NCI-H187 treated with DMSO at 0.1 percent for 48 hours (cell line): ENCODE results near the gene MAD1L1.
"Not testable (repeated sequence)": the region's sequence is repeated elsewhere in the genome, so short reads cannot be mapped to it uniquely, and the experiment has no call there.

Source experiments
- DNase-seq: peaks from one replicate; lab custom pipeline; 2025; lab: John Stamatoyannopoulos, UW

Gene MAD1L1

DNA sequence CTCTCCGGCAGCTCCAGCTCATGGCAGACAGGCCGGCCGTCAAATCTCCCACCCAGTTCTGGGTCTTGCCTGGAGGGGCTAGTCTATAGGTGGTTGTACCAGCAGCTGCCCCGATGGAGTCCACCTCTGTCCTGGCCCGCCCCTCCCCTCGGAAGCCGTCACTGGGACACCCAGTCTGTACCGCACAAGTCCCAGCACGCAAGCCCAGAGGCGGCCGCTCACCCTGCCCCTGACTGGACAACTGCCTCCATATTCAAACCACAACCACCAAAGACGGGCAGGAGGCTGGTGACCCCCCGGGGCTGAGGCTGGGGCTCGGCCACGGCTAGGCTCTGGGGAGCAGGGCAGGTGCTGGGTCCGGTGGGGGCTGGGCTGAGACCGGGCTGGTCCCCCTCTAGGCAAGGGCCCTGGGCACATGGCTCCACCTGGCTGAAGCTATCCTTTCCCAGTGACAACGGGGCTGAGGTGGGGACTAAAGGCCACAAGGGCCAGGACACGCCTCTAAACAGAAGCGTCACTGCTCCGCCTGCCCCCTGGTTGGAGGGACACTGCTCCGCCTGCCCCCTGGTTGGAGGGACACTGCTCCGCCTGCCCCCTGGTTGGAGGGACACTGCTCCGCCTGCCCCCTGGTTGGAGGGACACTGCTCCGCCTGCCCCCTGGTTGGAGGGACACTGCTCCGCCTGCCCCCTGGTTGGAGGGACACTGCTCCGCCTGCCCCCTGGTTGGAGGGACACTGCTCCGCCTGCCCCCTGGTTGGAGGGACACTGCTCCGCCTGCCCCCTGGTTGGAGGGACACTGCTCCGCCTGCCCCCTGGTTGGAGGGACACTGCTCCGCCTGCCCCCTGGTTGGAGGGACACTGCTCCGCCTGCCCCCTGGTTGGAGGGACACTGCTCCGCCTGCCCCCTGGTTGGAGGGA lies 371.6 kb downstream of the MAD1L1 start:
- not testable (repeated sequence) for DNase-seq

DNA sequence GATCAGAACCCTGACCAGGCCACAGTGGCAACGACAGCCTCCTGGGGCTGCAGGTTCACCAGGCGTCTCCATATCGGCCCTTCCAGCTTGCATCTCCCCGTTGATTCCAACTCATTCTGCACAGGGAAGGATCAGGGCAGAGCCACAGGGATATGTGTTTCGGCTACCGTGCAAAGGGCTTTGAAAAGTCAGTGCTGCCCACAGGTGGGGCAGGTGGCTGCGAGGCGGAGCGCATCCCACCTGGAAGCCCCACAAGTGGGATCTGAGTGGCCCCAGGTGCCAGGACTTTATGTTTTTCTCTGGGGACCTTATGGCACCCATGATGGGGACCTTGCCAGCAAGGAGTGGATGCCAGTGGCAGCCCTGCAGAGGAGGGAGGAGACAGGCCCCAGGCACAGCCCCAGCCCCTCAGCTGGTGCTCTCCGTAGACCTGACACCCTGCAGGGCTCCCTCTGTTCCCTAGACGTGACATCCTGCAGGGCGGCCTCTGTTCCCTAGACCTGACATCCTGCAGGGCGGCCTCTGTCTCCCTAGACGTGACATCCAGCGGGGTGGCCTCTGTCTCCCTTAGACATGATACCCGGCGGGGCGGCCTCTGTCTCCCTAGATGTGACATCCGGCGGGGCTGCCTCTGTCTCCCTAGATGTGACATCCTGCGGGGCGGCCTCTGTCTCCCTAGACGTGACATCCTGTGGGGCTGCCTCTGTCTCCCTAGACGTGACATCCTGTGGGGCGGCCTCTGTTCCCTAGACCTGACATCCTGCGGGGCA lies 373.3 kb downstream of the MAD1L1 start:
- no peak for DNase-seq

DNA sequence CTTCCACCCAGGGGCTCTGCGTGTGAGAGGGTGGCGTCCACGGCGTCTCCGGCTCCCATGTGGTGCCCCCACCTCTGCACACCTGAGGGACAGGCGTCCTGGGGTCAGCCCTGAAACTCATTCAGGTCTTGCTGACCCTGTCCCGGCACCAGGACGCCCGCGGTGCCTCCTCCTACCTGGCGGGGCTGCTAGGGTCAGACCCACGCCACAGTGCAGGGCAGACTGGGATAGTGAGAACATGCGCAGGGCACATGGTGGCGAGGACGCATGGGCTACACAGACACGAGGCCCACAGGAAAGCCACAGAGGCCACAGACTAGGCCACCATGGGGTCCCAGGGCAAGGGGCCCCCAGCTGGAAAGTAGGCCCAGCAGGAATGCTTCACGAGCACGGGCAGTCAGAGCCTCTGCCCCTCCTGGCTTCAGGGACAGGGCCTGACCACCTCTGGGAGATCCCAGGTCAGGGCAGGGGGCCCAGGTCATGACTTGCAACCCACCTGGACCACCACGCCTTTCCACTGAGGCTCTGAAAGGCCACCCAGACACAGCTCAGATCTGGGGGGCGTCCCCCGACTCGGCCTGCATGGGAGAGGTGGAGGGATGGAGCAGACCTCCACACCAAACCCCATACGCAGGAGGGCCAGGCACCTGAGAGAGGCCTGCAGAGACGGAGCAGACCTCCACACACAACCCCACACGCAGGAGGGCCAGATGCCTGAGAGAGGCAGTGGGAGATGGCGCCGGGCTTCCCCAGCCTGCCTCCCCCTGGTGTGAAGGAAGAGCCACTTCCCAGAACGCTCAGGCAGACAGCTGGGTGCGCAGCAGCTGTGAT lies 374.1 kb downstream of the MAD1L1 start:
- DNase-seq: no peak

DNA sequence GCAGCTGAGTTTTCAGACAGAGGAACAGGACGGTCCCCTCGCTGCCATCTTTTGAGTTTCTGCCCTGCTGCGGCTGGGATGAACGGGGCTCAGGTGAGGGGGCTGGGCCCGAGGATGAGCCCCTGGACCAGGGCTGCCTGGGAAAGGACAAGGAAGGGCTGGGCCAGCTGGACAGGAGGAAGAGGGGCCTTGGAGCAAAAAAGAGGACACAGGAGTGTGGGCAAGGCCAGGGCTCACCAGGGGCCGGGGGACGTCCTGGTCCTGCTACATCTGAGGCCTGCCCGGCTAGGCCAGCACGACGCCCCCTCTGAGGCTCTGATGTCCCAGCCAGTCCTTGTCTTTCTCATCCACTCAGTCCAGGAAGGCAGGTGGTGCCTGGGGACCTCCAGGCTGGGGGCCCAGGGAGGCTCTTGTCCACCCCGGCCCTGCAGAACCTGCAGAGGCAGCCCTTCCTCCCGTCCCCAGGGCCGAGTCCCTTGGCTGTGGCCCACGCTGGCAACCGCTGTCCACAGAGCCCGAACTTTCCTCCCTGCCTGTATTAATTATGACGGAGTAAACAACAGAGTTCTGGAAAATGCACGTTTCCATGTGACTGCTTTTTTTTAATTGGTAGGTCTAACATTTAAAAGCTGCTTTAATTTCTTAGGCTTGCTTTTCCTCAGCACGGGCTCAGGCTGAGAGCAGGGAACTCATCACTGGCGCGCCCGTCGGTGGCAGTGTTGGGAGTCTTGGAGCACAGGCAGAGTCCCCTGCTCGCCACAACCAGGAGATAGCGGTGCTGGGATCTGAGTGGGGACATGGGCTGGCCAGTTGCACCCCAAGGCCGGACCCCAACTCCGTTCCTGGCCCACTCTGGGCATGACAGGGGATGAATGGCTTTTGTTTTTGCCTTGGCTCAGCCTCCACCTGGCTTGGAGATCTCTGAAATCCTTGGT lies 375.0 kb downstream of the MAD1L1 start:
- DNase-seq: no peak

DNA sequence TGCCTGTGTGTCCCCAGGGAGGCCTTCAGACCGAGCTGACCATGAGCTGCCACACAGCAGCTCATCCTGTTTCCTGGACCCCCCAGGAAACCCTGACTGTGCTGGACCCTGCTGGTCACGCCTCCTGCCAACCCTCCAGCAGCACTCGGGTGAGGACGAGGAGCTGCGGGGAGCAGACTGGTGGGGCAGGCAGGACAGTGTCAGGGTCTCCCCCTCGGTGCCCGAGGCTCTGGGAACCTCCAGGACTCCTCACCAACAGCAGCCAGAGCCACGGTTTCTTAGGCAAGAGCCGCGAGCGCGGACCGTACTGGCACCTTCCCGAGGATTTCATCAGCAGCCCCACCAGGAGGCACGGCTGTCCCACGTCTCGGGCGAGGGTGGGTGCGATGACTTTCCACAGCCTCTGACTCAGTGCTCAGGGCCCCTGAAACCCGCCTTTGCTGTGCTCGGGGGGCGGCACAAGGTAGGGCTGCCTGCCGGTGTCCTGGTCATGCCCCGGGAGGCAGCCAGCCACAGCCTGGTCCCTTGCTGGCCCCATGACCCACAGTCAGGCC lies 375.8 kb downstream of the MAD1L1 start:
- DNase-seq: no peak

DNA sequence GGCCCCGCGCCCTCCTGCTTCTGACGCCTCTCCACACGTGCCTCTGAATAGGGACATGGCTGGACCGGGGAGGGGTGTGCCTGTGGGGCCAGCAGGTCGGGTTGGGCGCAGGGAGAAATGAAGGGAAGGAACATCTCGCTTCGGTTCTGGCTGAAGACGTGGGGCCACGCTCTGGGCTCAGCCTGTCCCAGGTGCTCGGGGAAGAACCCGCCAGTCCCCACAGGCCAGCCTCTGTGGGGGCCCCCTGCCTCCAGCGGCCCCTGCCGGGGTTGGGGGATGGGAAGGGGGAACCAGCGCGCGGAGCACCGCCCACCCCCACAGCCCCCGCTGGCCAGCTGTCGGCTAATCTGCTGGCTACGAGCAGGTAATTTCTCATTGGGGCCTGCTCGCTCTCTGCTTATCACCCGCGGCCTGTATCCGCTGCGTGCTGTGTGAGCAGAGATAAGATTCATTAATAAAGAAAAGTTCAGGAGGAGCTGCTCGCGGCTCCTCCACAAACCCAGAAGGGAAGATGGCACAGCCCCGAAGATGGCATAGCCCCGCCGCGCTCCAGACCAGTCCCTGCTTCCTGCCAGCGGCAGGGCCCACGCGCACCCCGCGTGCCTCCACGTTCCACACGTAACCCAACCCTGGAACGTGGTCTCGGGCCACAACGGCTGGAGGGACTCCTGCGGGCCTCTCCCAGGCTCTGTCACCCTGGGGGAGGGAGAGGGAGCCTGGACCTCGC lies 376.4 kb downstream of the MAD1L1 start:
- no peak for DNase-seq

DNA sequence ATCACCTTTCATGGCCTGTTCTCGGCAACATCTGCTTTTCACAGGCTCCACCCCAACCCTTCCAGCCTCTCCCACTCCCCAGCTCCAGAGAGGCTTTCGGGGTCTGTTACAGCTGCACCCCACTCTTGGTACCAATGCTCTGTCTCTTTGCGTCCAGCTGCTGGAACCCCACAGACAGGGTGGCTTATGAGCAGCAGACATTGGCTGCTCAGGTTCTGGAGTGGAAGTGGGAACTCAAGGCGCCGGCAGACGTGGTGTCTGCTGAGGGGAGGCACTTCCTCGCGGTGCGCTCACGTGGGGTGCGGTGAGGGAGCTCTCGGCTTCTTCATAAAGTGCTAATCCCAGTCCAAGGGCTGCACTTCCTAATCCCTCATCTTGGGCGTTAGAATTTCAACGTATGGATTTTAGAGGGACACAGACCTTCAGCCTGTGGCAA lies 377.0 kb downstream of the MAD1L1 start:
- DNase-seq: no peak

DNA sequence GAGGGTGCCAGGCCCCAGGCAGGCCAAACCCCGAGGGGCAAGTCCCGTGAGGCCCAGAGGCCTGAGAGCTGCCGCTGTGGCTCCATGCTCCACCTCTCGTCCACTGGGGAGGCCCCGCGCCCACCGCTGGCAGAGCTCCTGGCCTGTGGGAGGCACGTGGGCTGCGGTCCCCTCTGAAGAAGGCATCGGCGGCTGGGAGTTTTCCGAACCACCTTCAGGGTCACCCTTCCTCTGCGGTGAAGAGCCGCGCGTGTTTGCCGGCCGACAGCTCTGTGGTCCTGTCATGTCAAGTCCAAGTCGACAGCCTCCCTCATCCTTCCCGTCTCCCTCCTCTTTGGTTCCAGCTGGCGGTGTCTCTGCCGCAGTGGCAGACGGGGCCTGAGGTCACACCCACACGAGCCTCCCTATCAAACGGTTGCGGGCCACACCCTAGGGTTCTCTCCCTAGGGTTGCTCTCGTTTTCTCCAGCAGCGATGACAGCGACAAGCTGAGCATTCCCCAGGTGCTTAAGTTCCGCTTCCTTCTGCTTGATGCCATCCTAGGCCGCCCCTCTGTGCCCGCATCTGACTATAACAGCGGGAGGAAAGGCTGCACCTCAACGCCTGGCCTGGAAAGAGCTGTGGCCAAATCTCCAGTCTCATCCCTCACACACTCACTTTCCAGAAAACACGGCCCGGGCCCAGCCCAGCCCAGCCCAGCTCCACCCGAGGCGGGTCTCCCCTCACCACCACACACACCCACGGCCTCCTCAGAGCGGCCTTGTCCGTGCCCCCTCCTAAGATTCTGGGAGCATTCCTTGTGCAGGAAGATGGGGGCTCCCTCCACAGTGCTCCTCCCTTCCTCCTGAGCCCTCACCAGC lies 377.6 kb downstream of the MAD1L1 start:
- DNase-seq: no peak

DNA sequence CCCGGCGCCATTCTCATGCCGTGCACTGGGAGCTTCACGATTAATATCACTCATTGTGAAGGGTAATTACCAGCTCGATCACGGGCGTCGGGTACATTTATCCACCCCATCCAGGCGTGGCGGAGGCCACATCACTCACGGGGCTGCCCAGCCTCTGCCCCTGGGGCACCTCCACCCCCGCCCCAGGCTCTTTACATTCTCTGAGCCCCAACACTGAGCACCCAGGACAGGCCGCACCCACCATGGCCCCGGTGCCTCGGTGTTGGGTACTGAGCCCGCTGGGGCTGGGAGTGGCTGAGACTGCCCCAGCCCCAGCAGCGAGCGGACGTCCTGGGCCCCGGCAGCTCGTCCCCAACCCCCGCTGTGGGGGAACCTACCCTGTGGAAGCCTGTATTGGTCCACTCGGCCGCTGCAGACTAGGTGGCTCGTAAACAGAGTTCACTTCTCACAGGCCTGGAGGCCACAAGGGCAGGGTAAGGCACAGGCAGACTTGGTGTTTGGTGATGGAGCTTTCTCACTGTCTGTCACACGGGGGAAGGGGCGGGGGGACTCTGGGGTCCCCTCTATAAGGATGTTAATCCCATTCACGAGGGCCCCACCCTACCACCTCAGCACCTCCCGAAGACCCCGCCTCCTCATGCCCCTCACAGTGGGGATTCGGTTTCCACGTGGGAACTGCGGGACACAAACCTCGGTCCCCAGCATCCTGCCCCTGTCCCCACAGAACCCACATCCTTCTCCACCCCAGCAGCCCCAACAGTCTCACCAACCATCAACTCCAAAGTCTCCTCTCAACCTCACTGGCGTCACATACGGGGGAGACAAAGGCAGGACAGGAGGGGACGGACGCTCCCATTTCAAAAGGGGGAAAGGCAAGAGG lies 378.5 kb downstream of the MAD1L1 start:
- DNase-seq: no peak

DNA sequence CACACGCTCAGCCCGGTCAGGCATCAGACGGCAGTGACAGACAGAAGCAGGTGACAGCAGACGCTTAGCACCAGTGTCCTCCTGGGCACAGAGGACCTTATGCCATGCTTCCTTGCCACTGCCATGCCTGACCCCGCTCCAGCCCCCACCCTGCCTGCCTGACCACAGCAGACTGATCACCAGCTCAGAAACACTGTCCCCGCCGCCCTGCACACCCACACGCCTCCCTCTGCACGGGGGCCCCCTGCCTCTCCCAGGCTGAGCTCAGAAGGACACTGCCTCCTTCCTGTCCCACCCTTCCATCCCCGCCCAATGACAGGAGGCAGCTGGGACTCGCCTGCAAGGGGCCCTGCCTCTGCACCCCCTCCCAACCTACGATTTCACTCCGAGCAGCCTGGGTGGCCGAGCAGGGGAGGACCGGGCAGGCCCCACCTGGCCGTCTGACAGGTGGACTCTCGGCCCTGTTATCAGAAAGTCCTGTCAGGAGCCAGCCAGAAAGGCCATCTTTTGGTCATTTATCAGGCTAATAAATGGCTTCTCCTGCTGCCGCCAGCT lies 379.2 kb downstream of the MAD1L1 start:
- no peak for DNase-seq

DNA sequence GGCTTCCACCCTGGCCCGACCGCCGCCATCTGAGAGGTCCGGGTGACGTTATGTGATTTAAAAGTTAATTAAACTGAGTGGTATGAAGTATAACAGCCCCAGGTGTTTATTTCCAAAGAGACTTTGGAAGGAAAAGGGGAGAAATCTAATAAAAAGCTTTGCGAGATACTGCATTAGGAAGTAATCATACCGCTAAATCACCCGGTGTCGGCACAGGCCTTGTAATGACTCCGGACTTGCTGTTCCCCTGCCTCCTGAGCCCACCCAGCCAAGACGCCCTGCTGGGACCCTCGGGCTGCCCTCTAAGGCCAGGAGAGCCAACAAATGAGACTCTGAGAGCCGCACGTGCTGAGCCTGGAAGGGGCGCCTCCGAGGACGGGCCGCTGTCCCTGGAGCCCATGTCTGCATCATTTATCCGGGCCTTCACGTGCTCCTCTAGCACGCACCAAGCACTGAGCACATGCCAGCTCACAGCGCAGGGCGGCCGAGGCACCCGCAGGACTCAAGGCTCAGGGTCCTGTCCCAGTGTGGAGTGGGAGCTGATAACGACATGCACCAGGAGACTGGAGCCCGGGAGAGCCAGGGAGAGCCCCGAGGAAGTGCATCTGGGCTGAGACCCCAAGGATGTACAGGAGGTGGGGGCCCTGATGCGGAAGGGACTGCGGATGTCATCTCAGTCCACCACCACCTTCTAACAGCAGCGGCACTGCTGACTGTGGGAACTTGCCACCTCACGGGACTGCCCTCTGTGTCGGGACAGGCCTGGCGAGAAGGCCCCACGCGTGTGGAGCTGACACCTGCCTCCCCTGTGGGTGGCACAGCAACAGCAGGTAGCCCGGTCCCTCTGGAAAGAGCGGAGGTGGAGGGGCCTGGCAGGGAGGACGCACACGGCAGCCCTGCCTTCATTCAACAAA lies 380.0 kb downstream of the MAD1L1 start:
- DNase-seq: no peak

DNA sequence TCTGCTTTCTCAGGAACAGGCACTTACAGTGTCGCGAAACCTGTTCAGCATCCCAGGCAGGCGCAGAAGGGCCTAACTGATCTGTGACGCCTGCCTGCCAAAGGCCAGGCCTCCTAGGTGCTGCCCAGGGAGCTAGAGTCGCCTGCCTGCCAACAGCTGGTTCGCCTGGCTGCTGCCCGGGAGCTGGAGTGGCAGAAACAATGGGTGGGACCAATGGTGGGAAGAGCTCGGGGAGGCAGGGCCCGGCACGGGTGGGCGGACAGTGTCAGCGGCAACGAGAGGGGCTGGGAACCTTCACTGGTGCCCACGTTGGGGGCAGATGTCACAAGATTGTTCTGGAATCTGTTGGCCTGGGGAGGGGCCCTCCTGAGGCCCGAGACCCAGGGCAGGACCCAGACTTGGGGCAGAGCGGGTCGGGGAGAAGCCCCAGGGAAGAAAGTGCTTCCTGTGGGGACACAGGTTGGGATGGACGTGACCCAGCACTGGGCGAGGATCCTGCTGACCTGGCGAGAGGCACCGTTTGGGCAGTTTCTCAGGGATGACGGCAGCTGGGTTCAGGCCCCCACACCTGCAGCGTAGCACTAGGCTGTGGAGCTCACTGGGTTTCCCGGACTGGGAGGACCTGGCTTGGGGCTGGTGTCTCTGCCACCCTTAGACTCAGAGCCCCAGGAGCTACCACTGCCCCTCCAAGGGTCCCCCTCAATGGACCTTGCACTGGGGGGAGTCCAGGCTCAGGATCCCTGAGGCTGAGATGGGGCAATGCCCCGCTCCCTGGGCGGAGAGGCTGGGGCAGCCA lies 380.8 kb downstream of the MAD1L1 start:
- DNase-seq: no peak

DNA sequence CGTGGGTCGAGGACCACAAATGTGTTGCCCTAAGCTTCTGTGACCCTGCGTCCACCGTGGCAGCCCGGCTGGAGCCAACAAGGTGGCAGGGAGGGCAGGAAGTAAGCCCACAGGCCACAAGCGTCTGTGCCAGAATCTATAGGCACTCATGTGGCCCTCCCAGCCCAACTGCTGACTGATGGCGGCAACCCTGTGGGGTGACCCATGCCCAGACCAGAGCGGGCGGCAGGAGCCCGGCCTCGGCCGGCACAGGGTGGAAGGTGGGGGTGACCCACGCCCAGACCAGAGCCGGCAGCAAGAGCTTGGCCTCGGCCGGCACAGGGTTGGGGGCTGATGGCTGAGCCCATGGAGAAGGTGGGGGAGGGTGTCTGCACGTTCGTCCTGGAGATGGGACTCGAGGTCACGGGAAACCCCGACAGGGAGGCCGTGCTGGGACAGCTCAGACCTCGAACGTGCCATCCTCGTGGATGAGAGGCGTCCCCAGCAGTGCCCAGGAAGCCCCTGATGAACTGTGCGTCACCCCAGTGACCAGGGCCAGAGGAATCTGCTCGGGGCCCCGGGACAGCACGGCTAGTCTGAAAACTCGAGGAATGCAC lies 381.7 kb downstream of the MAD1L1 start:
- DNase-seq: no peak

DNA sequence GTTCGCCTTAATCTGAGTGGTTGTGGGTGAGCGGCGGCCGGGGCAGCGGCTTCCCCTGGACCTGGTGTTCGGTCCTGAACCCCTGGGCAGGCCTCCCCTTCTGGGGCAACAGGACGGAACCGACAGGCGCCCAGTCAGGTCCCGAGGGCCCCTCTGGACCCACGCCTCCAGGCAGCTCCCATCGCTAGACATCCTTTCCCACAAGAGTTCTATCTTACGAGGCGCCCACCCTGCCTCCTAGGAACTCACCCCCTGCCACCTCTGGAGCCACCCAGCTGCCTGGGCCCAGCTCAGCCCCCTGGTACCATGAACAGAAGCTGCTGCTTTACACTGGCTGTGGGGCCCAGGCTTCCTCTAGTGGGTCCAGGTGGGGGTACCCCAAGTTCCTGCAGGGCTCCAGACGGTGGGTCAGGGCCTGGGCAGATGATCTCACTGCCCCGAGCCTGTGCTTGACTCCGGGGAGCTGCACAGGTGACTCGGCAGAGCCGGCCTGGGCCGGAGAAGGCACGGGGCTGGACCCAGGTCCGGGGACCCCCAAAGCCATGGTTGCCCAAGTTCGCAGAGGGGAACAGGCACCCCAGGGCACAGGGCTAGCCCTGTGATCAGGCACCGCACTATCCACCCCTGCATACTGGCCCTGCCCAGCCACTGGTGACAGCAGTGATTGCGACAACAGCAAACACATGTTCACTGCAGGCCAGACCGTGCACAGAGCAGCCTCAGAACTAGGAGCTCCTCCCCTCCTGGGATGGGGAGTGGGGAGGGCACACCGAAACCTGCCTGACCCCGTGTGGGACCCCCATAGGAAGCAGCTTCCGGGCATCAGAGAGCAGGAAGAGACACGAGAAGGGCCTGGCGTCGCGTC lies 382.4 kb downstream of the MAD1L1 start:
- no peak for DNase-seq
